GM23338 (cell line): ENCODE measurements around the gene SNTG2. TPM values are rescaled to one million over a fixed set of nuclear protein-coding genes. Genes with fewer than 3 reads are reported as not detected.
A peak's percentile ranks its signal among the peaks of the same experiment; 100 is the strongest.

Experiments used
- ATAC-seq: fragments of 200-7000 bp; cut with Tn5 transposase; 3 replicates; pipeline ENCODE4 v1.9.1; 2020
- DNase-seq: peaks from one replicate; pipeline ENCODE4 v3.0.0-alpha.2; 2015; ENCODE audit warnings: low spot score
- H2AFZ ChIP-seq: fragments of 200-600 bp; sonication (generic); 2 replicates; pipeline ENCODE4 v1.8.0; 2016; ENCODE audit warnings: antibody characterized with exemption, mild to moderate bottlenecking, moderate library complexity
- H3F3A ChIP-seq: fragments of 200-600 bp; sonication (generic); replicated peaks from 2 replicates; pipeline ENCODE4 v1.8.0; 2017; ENCODE audit warnings: antibody characterized with exemption, mixed run types, low read depth
- H3K27ac ChIP-seq: fragments of 200-600 bp; sonication (generic); 2 replicates; pipeline ENCODE4 v1.6.1; 2016; ENCODE audit warnings: low read depth
- H3K27me3 ChIP-seq: fragments of 200-600 bp; sonication (generic); 2 replicates; pipeline ENCODE4 v1.8.0; 2016; ENCODE audit warnings: mild to moderate bottlenecking, mixed run types, moderate library complexity; ENCODE audit not compliant: insufficient read depth
- H3K36me3 ChIP-seq: fragments of 200-600 bp; sonication (generic); 2 replicates; pipeline ENCODE4 v1.8.0; 2016; ENCODE audit warnings: mild to moderate bottlenecking; ENCODE audit not compliant: insufficient read depth
- H3K4me1 ChIP-seq: fragments of 200-600 bp; sonication (generic); 2 replicates; pipeline ENCODE4 v1.8.0; 2016; ENCODE audit warnings: mild to moderate bottlenecking, moderate library complexity; ENCODE audit not compliant: insufficient read depth
- H3K4me2 ChIP-seq: fragments of 200-600 bp; sonication (generic); 2 replicates; pipeline ENCODE4 v1.7.1; 2017; ENCODE audit warnings: mixed run types
- H3K4me3 ChIP-seq: fragments of 200-600 bp; sonication (generic); 2 replicates; pipeline ENCODE4 v1.6.1; 2016; ENCODE audit warnings: mixed run types
- H3K79me2 ChIP-seq: fragments of 200-600 bp; sonication (generic); replicated peaks from 2 replicates; pipeline ENCODE4 v1.8.0; 2017; ENCODE audit warnings: mild to moderate bottlenecking; ENCODE audit not compliant: insufficient read depth
- H3K9me2 ChIP-seq: fragments of 200-600 bp; sonication (generic); 2 replicates; pipeline ENCODE4 v1.8.0; 2017; ENCODE audit not compliant: insufficient read depth
- H4K20me1 ChIP-seq: fragments of 200-600 bp; sonication (generic); replicated peaks from 2 replicates; pipeline ENCODE4 v1.8.0; 2017; ENCODE audit warnings: mild to moderate bottlenecking; ENCODE audit not compliant: insufficient read depth
- H3K27ac Mint-ChIP-seq: 2 replicates; pipeline ENCODE4 v1.8.0; 2020; ENCODE audit warnings: inconsistent platforms, mild to moderate bottlenecking, moderate library complexity, mixed read lengths
- H3K27me3 Mint-ChIP-seq: 3 replicates; pipeline ENCODE4 v1.8.0; 2022; ENCODE audit warnings: low read depth, mild to moderate bottlenecking, moderate library complexity, mixed read lengths, inconsistent platforms; ENCODE audit not compliant: insufficient read depth, poor library complexity
- H3K36me3 Mint-ChIP-seq: 3 replicates; pipeline ENCODE4 v1.8.0; 2021; ENCODE audit warnings: low read depth, mild to moderate bottlenecking, inconsistent platforms, moderate library complexity, mixed read lengths
- H3K4me1 Mint-ChIP-seq: 3 replicates; pipeline ENCODE4 v1.8.0; 2020; ENCODE audit warnings: mild to moderate bottlenecking, inconsistent platforms, mixed read lengths
- H3K4me3 Mint-ChIP-seq: 3 replicates; pipeline ENCODE4 v1.8.0; 2021; ENCODE audit warnings: moderate library complexity, mild to moderate bottlenecking, inconsistent platforms, mixed read lengths
- H3K9me3 Mint-ChIP-seq: 3 replicates; pipeline ENCODE4 v1.8.0; 2020; ENCODE audit warnings: moderate library complexity, mild to moderate bottlenecking, inconsistent platforms, mixed read lengths
- CREB1 ChIP-seq: fragments of 250-450 bp; sonication (Bioruptor Pico); IDR thresholded peaks from 2 replicates; pipeline ENCODE4 v1.5.0; 2020; ENCODE audit warnings: low read depth, mild to moderate bottlenecking, moderate library complexity
- CTCF ChIP-seq, 2 experiments: fragments of 200-600 bp in 1 of 2; sonication (generic) in 1 of 2; conservative IDR thresholded peaks; 2 replicates each; pipeline versions ENCODE4 v1.5.1 to v1.6.1; 2016 to 2017; ENCODE audit warnings: antibody characterized with exemption in 2 of 2, low read depth in 2 of 2, mild to moderate bottlenecking in 2 of 2, moderate library complexity in 1 of 2
- STAT1 ChIP-seq: IDR thresholded peaks from one replicate; pipeline ENCODE4 v1.6.1; 2016; ENCODE audit warnings: antibody characterized with exemption; ENCODE audit not compliant: unreplicated experiment
- ZNF114 ChIP-seq: fragments of 250-450 bp; sonication (Bioruptor Pico); IDR thresholded peaks from 2 replicates; pipeline ENCODE4 v1.5.0; 2020; ENCODE audit warnings: mild to moderate bottlenecking, moderate library complexity
- ZNF462 ChIP-seq: fragments of 250-450 bp; sonication (Bioruptor Pico); IDR thresholded peaks from 2 replicates; pipeline ENCODE4 v1.5.0; 2020; ENCODE audit warnings: mild to moderate bottlenecking, moderate library complexity
- polyA plus RNA-seq: library from polyadenylated mRNA; unstranded; fragments of >200 nt; fragmentation: Nextera tagmentation; extraction: Ambion mirVana; gene quantifications from 2 replicates; pipeline ENCODE4 v1.2.1, GENCODE V29; 2016
- total RNA-seq: library from RNA; depleted of rRNA; stranded (reverse); fragments of >200 nt; shearing (Covaris generic); gene quantifications from 2 replicates; pipeline ENCODE4 v1.2.3, GENCODE V29; 2014

The SNTG2 gene
- total and polyA plus RNA-seq, 2 experiments from 2014 or later: 27.5 to 60.4 TPM

DNA sequence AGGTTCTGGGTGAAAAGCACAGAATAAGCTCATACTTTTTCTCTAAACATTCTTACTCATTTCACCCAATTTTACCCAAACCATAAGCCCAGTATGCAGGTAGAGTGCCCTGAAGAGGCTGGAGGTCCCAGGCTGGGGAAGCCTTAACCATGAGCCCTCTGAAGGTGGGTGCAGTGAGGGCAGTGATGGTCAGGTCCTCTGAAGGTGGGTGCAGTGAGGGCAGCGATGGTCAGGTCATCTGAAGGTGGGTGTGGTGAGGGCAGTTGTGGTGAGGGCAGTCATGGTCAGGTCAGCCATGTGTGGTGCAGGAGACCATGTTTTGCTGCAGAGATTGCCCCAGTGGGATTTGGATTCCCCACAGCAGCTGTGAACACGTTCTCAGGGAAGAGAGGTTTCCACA lies 148.8 kb downstream of the SNTG2 start (continued):
- TF ChIP-seq ZNF462 (CRISPR knock-in tag): no peak

DNA sequence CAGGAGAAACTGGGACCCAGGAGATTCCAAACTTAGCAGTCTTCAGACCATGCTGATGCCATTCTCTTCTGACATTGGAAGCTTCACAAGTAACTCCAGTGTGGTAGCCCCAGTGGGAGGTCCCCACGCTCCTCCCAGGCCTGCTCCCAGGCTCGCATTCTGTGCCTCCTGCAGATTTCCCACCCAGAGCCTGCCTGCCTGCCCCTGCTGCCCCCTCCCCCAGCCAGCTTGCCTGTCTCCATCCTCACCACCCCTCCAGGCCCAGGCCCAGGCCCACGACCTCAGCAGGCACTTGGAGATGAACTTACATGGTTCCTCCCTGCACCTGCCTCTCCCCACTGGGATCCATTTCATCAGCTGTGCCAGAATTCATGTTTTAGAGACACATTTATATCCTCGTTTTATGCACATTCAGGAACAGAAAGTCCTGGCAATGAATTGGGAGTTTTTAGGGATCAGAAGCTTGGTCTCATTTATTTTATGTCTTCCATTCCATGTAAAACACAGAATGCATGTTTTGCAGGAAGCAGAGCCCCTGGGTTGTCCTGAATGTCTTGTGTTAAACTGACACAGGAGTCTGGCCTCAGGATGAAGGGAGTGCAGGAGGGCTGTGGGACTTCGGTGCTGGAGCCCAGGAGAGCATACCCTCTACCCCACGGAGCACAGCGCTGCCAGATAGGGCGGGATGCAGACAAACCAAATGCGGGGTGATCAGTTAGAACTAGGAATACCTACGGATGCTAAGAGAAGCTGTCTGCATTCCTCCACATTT lies 150.5 kb downstream of the SNTG2 start:
- TF ChIP-seq STAT1 (no peak), ZNF114 (CRISPR knock-in tag) (no peak), CREB1 (CRISPR knock-in tag) (no peak), CTCF (conservative IDR thresholded peaks at IDR 0.05; ENCODE audit: low read depth in 2 of 2) (peak in 1 of 2 experiments; percentile 24; a peak in 1 of 4 replicates), ZNF462 (CRISPR knock-in tag) (no peak)
- H3K27me3 ChIP-seq: no peaks in the 10 kb centered on the region
- no peak overlapping the region for H3K27ac ChIP-seq
- H3K4me1 ChIP-seq: no peaks in the 10 kb centered on the region
- no peaks in the 10 kb centered on the region for H3F3A ChIP-seq
- peaks cover 8% of the 10 kb centered on the region for H3K4me1 Mint-ChIP-seq
- no peak overlapping the region for H2AFZ ChIP-seq
- H3K79me2 ChIP-seq: no peaks in the 10 kb centered on the region
- no peak overlapping the region for H3K27ac Mint-ChIP-seq
- peaks cover 50% of the 10 kb centered on the region for H3K36me3 Mint-ChIP-seq
- H3K36me3 ChIP-seq: no peaks in the 10 kb centered on the region; the same call in 1 of the 2 replicates
- H3K4me2 ChIP-seq: no peak overlapping the region
- ATAC-seq: peak; percentile 39
- peaks cover 13% of the 10 kb centered on the region for H4K20me1 ChIP-seq
- H3K9me2 ChIP-seq: no peaks in the 10 kb centered on the region
- no peaks in the 10 kb centered on the region for H3K9me3 Mint-ChIP-seq
- peaks cover 2% of the 10 kb centered on the region for H3K27me3 Mint-ChIP-seq
- H3K4me3 ChIP-seq: no peak overlapping the region
- no peak overlapping the region for H3K4me3 Mint-ChIP-seq
- DNase-seq: no peak
